NCI-H446 (cell line): Measurements from ENCODE around the gene FOLR3.
"Not testable (repeated sequence)": the region's sequence is repeated elsewhere in the genome, so short reads cannot be mapped to it uniquely, and the experiment has no call there.

ENCODE experiments used
- DNase-seq, 2 experiments: peaks; one replicate each; lab custom pipeline; 2025; lab: John Stamatoyannopoulos, UW

FOLR3 gene

GRCh38 chr11:72123117-72123653 lies 12.3 kb upstream of the FOLR3 start:
- DNase-seq = no peak

- DNase-seq = no peak
Measured at GRCh38 chr11:72124046-72124445, 11.5 kb upstream of the FOLR3 start.

- no peak for DNase-seq
Measured at GRCh38 chr11:72125956-72126355, 9.6 kb upstream of the FOLR3 start.

GRCh38 chr11:72127923-72128322 lies 7.6 kb upstream of the FOLR3 start:
- DNase-seq = no peak

- DNase-seq = no peak
Measured at GRCh38 chr11:72129381-72129780, 6.1 kb upstream of the FOLR3 start.

- no peak for DNase-seq
Measured at GRCh38 chr11:72132646-72133045, 2.9 kb upstream of the FOLR3 start.

- no peak for DNase-seq
Measured at GRCh38 chr11:72135891-72136683, 562 bp downstream of the FOLR3 start.

GRCh38 chr11:72136684-72137262 lies 1.2 kb downstream of the FOLR3 start:
- no peak for DNase-seq

GRCh38 chr11:72138821-72139390 lies 3.4 kb downstream of the FOLR3 start:
- DNase-seq = no peak

- DNase-seq = no peak
Measured at GRCh38 chr11:72139500-72139899, 4.0 kb downstream of the FOLR3 start.

GRCh38 chr11:72140661-72141060 lies 5.1 kb downstream of the FOLR3 start:
- DNase-seq = no peak

GRCh38 chr11:72141066-72141465 lies 5.5 kb downstream of the FOLR3 start:
- no peak for DNase-seq

GRCh38 chr11:72142086-72142485 lies 6.6 kb downstream of the FOLR3 start:
- DNase-seq = not testable (repeated sequence)

- not testable (repeated sequence) for DNase-seq
Measured at GRCh38 chr11:72142543-72142942, 7.0 kb downstream of the FOLR3 start.

GRCh38 chr11:72144807-72145565 lies 9.5 kb downstream of the FOLR3 start:
- DNase-seq = no peak

- DNase-seq = no peak
Measured at GRCh38 chr11:72146625-72147024, 11.1 kb downstream of the FOLR3 start.

- no peak for DNase-seq
Measured at GRCh38 chr11:72150882-72151281, 15.4 kb downstream of the FOLR3 start.

- DNase-seq = not testable (repeated sequence)
Measured at GRCh38 chr11:72153874-72154273, 18.3 kb downstream of the FOLR3 start.

- no peak for DNase-seq
Measured at GRCh38 chr11:72154816-72155215, 19.3 kb downstream of the FOLR3 start.

GRCh38 chr11:72155751-72156150 lies 20.2 kb downstream of the FOLR3 start:
- no peak for DNase-seq

GRCh38 chr11:72157131-72157530 lies 21.6 kb downstream of the FOLR3 start:
- no peak for DNase-seq

GRCh38 chr11:72160319-72160718 lies 24.8 kb downstream of the FOLR3 start:
- no peak for DNase-seq
